ENCODE results near the gene GPSM3. TPM values are rescaled to one million over a fixed set of nuclear protein-coding genes. Genes with fewer than 3 reads are reported as not detected.

The GPSM3 gene
- total RNA-seq, 6 experiments from 2014 or later, result 4.0 to 10.1 (median 7.6) TPM

- no peak for DNase-seq
- Mint-ChIP-seq H3K27me3 (ENCODE audit: insufficient read depth) (no peaks in the 10 kb centered on the region; the same call in 1 of the 2 replicates), H3K9me3 (no peaks in the 10 kb centered on the region), H3K27ac (peak overlapping the region; percentile 86), H3K4me3 (peak overlapping the region; percentile 18; the same call in 1 of the 2 replicates), H3K36me3 (ENCODE audit: low read depth) (peaks cover 6% of the 10 kb centered on the region), H3K4me1 (ENCODE audit: low read depth) (peaks cover 61% of the 10 kb centered on the region)
- no peak for TF ChIP-seq CTCF (IDR thresholded peaks at IDR 0.05)
Measured at GRCh38 chr6:32191696-32192607, 491 bp downstream of the GPSM3 start.

- H3K4me1 Mint-ChIP-seq (ENCODE audit: low read depth), result peaks cover 62% of the 10 kb centered on the region
- no peaks in the 10 kb centered on the region; the same call in 1 of the 2 replicates for H3K27me3 Mint-ChIP-seq (ENCODE audit: insufficient read depth)
- no peak overlapping the region for H3K4me3 Mint-ChIP-seq
- TF ChIP-seq CTCF (IDR thresholded peaks at IDR 0.05), result no peak
- H3K9me3 Mint-ChIP-seq, result no peaks in the 10 kb centered on the region
- H3K27ac Mint-ChIP-seq, result peak overlapping the region; percentile 56
- peaks cover 12% of the 10 kb centered on the region for H3K36me3 Mint-ChIP-seq (ENCODE audit: low read depth)
- no peak for DNase-seq
Measured at GRCh38 chr6:32190911-32191677, 1.3 kb downstream of the GPSM3 start.

GRCh38 chr6:32190054-32190851, 2.2 kb downstream of the GPSM3 start, which contains the start of gene PBX2:
Gene PBX2, minus strand, starts transcription at chr6:32190202. Its CDS starts 287 bp downstream, at chr6:32189915.
- Mint-ChIP-seq H3K27me3 (ENCODE audit: insufficient read depth) (peaks cover 2% of the 10 kb centered on the region; the same call in 1 of the 2 replicates), H3K36me3 (ENCODE audit: low read depth) (peaks cover 19% of the 10 kb centered on the region), H3K27ac (peak within 1 kb of the TSS; percentile 94), H3K9me3 (no peaks in the 10 kb centered on the region), H3K4me1 (ENCODE audit: low read depth) (peaks cover 69% of the 10 kb centered on the region), H3K4me3 (peak within 1 kb of the TSS; percentile 93)
- TF ChIP-seq CTCF (IDR thresholded peaks at IDR 0.05), result no peak
- peak; percentile 65 for DNase-seq

GRCh38 chr6:32189742-32190053, 2.7 kb downstream of the GPSM3 start:
- Mint-ChIP-seq H3K27me3 (ENCODE audit: insufficient read depth) (peaks cover 2% of the 10 kb centered on the region; the same call in 1 of the 2 replicates), H3K4me3 (peak overlapping the region; percentile 93), H3K9me3 (no peaks in the 10 kb centered on the region), H3K27ac (peak overlapping the region; percentile 88), H3K36me3 (ENCODE audit: low read depth) (peaks cover 19% of the 10 kb centered on the region), H3K4me1 (ENCODE audit: low read depth) (peaks cover 64% of the 10 kb centered on the region)
- TF ChIP-seq CTCF (IDR thresholded peaks at IDR 0.05), result no peak
- DNase-seq, result no peak

All from HFFc6 (cell line).